UCSD-AML1 (cell line): Measurements from ENCODE around the gene ANKRD6.
"Not testable (repeated sequence)": the region's sequence is repeated elsewhere in the genome, so short reads cannot be mapped to it uniquely, and the experiment has no call there.

Experiments
- DNase-seq: peaks from one replicate; lab custom pipeline; 2025; ENCODE audit not compliant: unreplicated experiment; lab: John Stamatoyannopoulos, UW

ANKRD6 gene

DNA sequence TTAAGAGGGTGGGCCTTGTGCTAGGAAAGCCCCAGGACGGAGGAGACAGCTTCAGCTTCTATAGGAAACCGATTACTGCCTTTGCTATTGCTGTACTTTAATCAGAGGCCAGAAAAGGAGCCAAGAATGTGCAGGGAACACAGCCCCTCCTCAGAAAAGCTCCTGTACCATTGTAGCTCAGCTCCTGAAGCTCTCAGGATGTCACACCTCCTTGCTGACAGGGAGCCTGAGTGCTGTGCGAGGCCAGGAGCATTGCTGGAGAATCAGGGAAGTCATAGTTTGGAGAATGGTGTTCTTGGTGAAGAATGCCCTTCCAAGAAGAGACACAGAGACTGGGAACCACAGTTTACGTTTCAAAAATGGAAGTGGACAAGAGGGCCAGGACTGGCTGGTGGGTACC, 158.8 kb downstream of the ANKRD6 start:
- DNase-seq, result no peak

DNA sequence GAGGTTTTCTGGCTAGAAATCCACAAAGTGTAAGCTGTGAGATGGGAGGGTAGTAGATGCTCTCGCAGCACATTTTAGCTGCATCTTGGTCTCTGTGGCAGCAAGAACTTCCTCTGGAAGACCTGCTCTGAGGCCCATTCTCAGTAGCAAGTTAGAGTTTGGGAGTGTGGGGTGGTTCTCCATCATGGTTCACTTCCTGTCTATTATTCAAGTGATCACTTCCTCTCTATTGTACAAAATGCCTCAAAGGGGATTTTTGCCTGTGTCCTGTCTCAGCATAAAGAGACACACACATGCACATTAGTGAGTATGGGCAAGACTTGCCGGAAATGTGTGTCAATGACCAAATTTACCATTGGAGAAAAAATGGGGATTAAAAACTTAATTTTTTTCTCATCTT, 163.1 kb downstream of the ANKRD6 start:
- no peak for DNase-seq

DNA sequence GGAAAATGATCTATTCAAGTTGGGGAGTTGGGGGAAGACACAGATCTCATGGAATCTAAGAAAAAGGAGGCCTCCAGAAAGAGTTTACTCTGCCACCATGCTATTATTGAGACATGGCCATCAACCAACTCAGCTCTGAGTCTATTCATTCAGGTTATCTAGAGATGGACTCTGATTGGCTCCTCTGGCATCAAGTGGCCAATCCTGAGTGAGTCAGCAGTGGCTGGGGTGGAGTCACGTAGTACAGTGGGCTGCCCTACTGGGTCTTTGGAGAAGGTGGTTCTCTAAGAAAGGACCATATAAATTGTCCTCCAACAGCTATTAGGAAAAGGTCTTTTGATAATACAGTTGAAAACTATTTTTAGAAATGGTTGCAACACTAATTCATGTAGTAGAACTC, 163.5 kb downstream of the ANKRD6 start:
- DNase-seq, result no peak

DNA sequence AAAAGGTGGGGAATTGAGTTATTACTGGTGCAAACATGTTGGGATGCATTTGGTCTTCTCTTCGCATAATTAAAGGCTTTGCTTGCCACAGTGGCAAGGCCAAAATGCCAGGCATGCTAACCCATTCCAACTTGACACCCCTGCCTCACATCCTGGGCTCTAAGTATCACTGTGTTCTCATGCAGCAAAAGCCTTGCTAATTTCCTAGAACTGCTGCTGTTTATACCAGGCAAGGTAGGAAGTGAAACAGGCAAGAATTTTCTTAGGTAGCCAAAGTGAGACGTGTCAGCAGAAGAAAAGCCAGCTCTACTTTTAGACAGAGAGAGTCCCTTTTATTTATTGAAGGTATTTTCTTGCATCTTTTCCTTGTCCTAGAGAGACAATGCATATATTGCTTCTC, 164.4 kb downstream of the ANKRD6 start:
- no peak for DNase-seq

DNA sequence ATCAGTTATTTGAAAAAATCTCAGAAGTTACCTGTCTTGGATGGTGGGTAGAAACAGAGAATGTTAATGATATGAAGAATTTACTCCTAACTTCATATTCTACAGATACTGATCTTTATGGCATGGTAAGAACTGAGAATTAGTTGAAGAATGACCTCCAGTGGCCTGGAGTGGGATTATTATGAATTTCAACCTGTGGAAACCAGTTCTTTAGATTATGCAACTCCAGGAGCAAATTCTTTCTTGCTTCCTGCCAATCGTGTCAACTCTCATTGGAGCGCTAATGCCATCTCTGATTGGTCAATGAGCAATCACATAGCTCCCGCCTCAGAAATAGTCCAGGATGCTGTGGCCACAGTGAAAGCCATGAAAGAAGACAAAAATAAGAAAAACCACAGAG, 165.0 kb downstream of the ANKRD6 start:
- DNase-seq, result no peak

DNA sequence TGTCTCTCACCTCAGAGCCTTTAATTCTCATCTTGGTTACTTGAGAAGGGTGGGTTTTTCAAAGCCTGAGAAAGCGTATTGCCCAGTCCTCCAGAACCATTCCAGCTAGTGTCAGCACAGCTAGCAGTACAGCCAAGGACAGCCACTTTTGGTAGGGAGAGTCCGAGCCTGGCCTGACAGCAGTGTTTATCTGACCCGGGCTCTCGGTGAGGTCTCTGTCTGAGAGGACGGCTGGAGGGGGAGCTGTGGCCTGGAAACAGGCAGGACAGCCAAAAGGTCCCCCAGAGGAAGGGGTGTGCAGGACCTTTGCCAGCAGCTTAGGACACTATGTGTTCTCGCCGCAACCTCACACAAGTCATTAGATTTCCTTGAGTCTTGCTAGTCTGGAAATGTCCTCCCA, 166.8 kb downstream of the ANKRD6 start:
- DNase-seq, result no peak

DNA sequence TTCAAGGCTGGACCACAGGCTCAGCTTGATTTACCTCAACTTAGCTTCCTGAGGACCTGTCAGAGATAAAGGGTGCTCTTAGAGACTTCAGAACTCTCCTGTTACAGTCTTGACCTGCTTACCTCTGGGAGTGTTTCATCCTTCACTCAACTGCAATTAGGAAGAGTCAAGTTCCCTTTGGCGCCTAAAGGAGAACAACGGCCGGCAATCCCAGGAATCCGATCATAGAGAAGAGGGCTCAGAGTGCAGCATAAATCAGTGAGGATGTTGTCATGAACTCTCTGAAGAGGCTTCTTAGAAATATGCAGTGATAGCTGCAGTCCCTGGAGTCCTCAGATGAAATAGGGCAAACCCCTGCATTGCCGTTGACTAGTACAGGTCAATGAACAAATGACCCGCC, 169.2 kb downstream of the ANKRD6 start:
- DNase-seq, result no peak

DNA sequence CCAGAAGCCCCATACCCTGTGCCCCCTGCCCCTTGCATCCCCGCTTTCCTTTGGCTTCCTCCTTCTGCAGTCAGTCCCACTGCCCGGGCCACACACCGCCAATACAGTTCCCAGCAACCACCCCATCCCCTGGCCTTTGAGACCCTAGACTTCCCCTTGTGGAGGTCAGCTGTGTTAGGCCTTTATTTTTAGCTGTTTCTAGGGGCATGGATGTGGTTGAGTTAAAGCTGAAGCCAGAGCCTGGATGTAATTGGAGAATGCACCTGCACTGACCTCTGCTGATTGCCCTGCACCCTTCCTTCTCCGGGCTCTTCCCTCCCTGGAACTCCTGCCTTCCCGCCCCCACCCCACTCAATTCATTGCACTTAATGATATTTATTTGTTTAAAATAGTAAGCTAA, 171.7 kb downstream of the ANKRD6 start:
- DNase-seq, result no peak

DNA sequence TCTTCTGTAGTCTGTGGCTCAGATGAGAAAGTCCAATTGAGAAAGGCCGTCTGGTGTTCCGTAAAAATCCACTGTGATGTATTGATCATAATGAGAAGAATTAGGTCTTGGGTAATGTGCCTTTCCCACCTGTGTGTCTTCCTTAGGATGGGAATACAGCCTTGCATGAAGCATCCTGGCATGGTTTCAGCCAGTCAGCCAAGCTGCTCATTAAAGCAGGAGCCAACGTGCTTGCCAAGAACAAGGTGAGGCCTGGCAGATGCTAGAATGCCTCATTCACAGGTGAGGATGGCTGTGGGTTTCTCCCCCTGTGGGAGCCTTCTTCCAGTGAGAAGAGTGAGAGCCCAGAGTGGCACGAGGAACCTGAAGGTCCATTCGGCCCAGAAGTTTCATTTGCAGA, 172.9 kb downstream of the ANKRD6 start:
- DNase-seq, result no peak

DNA sequence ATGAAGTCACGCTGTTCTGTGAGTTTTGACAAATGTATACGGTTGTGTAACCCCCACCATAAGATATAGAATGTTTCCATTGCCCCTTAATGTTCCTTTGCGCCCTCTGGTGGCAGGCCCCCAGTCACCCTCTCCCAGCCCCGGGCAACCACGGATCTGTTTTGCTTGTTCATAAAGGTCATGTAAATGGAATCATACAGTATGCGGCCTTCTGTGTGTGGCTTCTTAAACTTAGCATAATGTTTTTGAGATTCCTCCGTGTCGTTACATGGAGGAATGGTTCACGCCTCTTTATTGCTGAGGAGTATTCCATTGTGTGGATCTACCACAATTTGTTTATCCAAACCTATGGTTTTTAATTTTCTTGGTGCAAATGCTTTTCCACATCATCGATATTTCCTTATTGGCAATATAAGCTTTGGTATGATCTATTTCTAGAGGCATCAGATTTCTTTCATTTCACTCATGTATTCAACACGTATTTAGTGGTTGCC, 177.2 kb downstream of the ANKRD6 start:
- DNase-seq, result peak; percentile 67

DNA sequence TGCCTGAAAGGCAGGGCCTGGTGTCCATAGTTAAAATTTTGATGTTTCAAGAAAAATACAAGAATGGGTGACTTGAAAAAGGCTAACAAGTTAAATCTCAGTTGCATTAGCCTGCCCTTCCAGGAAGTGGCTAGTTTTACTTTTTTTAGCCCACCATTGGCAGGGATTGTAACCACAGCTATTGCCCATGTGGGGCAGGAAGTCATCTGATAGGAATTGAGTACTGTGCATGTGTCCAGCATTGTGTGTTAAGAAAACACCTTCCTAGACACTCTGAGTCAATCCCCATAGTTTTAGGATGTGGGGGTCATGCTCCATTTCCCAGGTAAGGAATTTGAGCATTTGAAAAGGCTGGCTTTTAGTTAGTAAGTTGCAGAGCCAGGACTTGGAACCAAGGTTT, 178.7 kb downstream of the ANKRD6 start:
- DNase-seq, result no peak

DNA sequence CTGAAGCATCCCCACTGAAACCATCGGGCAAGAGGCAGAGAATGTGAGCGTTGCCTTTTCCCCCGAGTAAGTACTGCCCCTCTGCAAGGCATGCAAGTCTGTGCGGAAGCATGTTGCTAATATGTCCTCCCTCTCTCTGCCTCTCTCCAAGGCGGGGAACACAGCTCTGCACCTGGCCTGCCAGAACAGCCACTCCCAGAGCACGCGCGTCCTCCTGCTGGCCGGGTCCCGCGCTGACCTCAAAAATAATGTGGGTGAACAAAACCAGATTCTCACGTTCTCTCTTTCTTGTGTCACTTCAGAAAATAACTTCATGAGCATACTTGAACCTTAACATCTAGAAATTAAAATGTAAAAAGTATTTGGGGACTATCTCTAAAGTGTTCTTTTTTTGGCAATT, 179.2 kb downstream of the ANKRD6 start:
- no peak for DNase-seq

DNA sequence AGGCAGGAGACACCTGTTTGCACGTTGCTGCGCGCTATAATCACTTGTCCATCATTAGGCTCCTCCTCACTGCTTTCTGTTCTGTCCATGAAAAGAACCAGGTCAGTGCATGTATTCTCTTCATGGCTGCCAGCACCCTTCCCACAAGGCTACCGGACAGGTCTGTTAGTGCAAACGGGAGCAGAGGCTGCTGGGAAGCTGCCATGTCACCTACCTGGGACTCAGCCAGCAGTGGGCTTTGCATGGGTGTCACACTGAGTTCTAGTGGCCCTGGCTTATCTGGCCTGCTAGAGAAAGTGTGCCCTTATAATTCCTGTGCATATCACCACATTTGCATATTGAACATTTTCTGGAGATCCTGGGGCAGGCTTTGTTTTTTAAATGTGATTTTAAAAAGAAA, 180.8 kb downstream of the ANKRD6 start:
- DNase-seq, result no peak

DNA sequence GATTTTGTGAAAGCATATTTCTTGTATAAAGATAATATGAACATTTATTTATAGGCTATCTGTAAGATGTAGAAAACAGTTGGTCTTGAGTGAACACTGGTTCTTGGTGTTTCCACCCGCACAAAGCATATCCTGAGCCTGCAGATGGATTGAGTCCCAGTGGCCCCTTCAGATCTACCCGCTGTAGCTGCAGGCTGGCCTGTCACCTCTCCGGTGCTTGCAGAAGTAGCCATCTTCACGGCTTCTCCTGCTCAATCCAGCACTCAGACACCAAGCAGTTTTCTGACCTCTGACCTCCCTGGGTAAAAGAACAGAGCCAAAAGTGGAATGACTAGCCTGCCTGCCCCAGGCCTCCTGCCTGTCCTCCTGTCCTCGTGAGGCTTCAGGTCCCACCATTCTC, 182.9 kb downstream of the ANKRD6 start:
- DNase-seq, result no peak

DNA sequence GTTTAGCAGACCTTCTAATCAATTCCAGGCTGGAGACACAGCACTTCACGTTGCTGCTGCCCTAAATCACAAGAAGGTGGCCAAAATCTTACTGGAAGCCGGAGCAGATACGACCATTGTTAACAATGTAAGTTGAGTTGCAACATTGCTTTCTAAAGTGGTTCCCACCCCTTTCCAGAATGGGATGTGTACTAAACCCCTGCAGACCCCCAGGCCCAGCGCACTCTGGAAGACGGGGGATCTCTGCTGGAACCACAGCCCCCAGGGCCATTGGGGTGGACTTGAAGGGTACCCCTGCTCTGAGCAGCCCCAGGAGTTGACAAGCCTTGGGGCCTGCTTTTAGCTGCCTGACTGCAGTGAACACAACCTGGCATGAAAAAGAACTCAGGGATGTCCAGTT, 183.6 kb downstream of the ANKRD6 start:
- DNase-seq, result no peak

DNA sequence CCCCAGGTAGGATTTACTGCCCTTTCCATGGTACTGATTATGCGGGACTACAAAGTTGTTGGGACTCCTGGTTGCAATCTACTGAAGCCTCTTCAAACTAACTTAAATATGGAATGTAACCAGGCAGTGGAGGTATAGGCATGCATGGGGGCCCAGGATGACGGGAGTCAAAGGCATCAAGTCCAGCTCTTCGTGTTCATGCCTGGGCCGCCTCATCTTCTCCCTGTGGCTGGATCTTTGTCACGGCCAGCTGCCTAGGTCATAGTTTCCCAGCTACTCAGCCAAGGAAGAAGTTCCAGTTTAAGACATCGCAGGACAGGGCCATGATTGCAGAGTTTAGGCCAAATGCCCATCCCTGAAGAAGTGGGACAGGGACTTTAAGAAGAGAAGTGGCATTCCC, 185.1 kb downstream of the ANKRD6 start:
- DNase-seq, result no peak

DNA sequence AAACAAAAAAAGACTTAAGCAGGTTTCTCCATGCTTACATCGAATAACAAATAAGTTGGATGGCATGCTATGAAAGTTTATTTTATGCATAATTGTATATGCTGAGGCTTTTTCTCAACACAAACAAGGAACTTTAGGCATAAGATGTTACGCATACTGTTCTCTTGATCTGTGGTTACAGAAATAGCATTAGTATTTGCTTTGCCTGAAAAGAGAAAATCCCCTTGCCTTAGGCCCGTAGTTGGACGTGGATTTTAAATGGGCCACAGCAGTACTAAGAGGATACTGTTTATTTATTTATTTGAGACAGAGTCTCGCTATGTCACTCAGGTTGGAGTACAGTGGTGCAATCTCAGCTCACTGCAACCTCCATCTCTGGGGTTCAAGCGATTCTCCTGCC, 186.6 kb downstream of the ANKRD6 start:
- DNase-seq, result no peak

DNA sequence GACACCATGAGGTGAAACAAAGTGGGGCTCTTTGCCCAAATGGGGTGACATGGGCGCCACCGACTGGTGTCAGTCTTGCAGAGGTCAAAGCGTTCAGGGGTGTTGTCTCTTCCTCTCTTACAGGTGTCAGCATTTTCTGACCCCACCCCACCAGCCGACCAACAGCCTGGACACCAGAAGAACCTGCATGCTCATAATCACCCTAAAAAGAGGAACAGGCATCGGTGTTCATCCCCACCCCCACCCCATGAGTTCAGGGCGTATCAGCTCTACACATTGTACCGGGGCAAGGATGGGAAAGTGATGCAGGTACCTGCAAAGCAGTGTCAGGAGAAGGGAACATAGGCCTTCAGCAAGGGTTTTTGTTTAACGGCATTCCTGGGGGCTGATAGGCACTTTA, 190.8 kb downstream of the ANKRD6 start:
- no peak for DNase-seq

DNA sequence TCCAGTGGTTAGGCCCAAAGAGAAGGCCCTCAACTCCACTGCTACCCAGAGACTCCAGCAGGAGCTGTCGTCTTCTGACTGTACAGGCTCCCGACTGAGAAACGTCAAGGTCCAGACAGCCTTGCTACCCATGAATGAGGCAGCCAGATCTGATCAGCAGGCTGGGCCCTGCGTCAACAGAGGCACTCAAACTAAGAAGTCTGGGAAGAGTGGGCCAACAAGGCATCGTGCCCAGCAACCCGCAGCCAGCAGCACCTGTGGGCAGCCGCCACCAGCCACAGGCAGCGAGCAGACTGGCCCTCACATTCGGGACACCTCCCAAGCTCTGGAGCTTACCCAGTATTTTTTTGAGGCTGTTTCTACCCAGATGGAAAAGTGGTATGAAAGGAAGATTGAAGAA, 197.5 kb downstream of the ANKRD6 start:
- no peak for DNase-seq

DNA sequence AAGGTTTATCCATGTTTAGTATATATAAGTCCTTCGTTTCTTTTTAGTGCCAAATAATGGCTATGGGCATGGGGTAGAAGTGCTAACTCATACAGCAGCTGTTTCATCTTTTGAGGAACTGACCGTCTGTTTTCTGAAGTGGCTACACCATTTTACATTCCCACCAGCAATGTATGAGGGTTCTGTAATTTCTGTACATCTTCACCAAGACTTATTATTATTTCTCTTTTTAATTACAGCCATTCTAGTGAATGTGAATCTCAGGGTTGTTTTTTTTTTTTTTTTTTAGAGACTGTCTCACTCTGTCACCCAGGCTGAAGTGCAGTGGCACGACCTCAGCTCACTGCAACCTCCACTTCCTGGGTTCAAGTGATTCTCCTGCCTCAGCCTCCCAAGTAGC, 203.5 kb downstream of the ANKRD6 start:
- not testable (repeated sequence) for DNase-seq

DNA sequence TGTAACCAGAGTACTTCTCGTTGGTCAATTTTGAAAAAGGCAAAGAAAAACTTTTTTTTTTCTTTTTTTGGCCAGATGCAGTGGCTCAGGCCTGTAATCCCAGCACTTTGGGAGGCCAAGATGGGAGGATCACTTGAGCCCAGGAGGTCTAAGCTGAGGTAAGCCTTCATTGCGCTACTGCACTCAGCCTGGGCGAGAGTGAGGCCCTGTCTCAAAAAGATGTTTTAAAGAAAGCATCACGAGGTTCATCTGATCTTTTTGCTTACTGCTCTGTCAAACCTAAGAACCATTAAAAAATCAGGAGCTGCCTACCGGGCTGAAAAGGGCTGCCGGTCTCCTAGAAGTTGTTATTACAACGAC, 205.0 kb downstream of the ANKRD6 start:
- no peak for DNase-seq

DNA sequence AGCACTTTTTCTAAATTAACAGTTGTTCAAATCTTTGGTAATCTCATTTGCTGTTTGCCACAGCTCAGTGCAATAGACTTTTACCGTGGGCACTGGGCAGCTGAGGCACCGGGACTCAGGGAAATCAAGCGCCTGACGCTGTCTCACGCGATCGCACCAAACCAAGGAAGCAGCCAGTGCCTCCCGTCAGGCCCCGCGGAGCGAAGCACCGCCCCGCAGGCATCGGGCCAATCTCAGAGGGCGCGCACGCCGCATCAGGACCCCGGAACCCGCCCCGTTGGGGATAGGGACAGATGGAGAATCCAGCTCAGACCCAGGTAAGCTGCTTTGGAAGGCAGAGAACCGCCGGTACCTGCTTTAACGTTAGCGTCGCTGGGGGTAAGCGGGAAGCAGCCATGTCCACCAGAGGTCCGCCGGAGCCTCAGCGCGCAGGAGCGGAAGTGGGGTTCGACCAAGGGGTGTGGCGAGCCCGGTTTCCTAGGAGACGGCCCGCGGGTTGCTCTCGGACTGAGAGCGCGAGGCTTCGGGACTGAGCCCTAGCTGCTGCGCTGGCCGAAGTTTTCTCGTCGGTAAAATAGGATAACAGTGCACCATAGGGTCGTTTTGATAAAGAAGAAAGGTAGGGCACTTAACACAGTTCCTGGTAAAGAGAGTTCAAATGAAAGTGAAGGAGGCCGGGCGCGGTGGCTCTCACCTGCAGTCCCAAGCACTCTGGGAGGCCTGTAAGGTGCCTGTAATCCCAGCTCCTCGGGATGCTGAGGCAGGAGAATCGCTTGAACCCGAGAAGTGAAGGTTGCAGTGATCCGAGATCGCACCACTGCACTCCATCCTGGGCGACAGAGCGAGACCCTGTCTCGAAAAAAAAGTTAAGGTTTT, 205.6 kb downstream of the ANKRD6 start, which contains the start of gene LYRM2:
LYRM2 (minus strand) TSS at position 428 of the 876 bp plus-strand sequence; CDS start at position 397, 31 bp downstream.
- DNase-seq, result peak; percentile 93

DNA sequence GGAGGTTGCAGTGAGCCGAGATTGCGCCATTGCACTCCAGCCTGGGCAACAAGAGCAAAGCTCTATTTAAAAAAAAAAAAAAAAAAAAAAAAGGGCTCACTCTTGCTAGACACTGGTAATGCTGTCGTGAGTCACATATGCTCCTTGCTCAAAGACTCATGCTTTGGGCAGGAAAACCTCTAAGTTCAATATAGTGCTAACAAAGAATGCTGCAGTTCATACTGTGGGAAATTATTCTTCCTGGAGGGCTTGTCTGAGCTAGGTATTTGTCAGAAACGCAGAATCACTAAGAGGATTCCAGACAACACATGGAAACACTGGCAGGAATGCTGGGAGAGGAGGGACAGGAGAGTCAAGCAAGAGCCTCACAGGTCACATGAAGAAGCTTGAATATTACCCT, 207.9 kb downstream of the ANKRD6 start:
- DNase-seq, result no peak
